HFF-Myc (cell line): ENCODE data around the gene TJAP1.

ENCODE experiments used
- DNase-seq: peaks from one replicate; pipeline ENCODE4 v3.0.0-alpha.2; 2011; ENCODE audit warnings: low read depth; ENCODE audit errors: extremely low read depth
- H3K4me3 ChIP-seq: replicated peaks from 2 replicates; pipeline ENCODE4 v1.5.1; 2011; ENCODE audit warnings: low read depth, mild to moderate bottlenecking, control low read depth, low read length
- TF ChIP-seq, protein P1 (sequence below): IDR thresholded peaks from 2 replicates; pipeline ENCODE4 v1.5.1; 2012; ENCODE audit warnings: mild to moderate bottlenecking, low read depth, low read length, control low read depth; ENCODE audit errors: missing control alignments

The TJAP1 gene

DNA sequence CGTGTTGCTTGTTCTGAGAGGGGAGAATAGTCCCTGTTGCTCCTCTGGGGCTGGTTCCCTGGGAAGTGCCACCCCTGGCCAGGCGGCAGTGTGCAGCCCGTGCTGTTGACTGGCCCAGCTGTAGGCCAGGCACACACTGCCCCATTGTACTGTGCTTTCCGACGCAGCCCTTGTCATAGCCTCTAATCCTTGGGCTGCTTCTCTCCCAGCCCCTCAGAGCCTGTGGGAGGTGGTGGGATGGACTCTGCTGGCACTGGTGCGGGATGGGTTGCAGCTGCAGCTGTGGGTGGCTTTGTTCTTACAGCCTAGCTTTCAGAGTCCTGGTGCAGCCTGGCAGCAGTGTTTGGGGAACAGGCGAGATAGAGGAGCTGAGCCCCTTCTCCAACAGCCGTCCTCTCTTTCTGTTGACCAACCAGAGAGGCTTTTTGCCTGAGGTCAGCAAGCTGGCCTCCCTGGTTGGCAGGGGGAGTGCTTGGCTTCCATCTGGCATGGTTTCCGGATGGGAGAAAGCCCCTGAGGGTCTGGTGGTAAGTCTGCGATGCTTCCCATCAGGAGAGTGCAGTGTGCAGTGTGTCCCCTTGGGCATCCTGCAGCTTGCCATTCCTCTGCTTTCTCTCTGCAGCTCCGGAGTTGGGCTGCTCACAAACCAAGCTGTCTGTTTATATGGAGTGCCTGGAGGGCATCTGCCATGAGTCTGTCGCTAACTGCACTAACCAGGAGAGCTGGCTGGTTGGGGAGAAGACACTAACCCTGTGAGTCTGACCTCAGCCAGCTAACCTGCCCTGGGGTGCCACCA is 12.1 kb downstream of the TJAP1 start:
- TF ChIP-seq, protein P1, sequence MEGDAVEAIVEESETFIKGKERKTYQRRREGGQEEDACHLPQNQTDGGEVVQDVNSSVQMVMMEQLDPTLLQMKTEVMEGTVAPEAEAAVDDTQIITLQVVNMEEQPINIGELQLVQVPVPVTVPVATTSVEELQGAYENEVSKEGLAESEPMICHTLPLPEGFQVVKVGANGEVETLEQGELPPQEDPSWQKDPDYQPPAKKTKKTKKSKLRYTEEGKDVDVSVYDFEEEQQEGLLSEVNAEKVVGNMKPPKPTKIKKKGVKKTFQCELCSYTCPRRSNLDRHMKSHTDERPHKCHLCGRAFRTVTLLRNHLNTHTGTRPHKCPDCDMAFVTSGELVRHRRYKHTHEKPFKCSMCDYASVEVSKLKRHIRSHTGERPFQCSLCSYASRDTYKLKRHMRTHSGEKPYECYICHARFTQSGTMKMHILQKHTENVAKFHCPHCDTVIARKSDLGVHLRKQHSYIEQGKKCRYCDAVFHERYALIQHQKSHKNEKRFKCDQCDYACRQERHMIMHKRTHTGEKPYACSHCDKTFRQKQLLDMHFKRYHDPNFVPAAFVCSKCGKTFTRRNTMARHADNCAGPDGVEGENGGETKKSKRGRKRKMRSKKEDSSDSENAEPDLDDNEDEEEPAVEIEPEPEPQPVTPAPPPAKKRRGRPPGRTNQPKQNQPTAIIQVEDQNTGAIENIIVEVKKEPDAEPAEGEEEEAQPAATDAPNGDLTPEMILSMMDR: no peak
- no peak for DNase-seq
- no peak overlapping the region for H3K4me3 ChIP-seq

DNA sequence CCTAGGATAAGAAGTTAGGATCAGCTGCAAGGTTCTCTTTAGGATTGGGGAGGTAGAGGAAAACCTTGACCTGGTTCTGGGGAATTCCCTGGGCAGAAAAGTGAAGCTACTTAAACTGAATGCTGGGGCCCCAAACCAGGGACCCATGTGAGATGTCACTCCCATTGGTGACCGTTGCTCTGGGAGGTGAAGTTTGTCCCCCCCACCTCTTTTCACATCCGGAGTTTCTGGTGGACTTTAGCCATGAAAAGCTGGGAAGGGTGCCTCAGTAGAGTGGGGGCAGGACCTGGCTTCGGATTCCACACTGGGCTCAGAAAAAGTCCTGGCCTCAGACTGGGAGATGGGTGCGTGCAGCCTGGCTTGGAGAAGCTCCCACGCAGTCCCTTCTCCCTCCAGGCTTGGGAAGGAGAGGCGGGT is 13.2 kb downstream of the TJAP1 start:
- DNase-seq: no peak
- TF ChIP-seq, protein P1: no peak
- no peak overlapping the region for H3K4me3 ChIP-seq

DNA sequence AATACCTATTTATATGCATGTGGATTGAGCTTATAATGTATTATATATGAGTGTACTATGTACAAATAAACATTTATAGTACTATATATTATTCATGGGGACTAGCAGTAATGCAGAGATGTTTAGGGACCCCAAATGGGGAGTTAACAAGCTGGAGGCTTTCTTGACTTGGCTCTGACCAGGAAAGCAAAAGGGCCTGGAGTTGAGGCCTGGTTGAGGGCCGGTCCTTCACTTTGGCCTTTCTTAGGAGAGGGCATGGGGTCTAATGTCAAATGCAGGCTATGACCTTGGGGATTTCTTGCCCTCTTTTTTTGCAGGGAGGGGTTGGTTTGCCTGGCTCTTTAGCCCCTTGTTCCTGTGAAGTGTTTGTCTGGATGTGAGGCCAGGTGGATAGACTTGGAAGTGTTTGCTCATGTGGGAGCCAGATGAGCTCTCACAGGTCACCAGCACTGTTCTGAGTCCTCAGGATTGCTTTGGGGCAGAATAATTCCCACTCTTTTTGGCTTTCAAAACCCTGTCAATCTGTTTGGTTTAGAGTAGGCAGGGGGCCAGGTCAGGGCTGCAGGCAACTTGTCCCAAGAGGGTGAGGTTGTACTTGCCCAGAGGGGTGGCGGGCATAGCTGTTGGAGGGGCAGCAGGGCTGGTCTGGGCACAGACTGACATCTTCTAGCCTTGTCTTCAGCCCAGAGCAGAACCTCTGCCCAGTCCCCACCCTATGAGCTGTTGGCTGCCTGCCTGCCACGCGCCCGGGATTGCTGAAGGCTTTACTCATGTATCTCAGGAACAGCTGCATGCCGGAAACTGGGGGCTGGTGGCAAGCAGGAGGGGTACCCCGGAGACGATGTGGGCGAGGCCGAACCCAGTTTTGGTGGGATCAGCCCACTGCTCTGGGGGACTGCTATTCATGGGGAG is 14.6 kb downstream of the TJAP1 start:
- TF ChIP-seq, protein P1: no peak
- H3K4me3 ChIP-seq: no peak overlapping the region
- DNase-seq: no peak

DNA sequence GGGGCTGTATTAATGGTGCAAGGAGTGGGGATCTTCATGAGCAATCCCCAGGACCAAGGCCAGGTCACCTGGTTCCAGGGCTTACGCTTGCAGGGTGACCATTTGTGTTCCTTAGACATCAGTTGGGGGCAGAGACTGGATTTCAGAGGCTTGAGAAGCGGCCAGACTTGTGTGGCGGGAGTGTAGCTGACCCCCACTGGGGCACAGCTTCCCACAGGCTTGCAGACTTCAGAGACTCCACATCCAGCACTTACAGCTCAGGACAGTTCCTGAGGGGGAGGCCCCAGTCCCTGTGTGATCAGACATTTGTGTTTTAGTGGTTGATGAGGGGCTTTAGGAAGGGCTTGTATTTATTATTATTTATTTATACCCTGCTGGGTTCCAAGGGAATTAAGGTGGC is 15.3 kb downstream of the TJAP1 start:
- TF ChIP-seq, protein P1: no peak
- no peak for DNase-seq
- no peak overlapping the region for H3K4me3 ChIP-seq

DNA sequence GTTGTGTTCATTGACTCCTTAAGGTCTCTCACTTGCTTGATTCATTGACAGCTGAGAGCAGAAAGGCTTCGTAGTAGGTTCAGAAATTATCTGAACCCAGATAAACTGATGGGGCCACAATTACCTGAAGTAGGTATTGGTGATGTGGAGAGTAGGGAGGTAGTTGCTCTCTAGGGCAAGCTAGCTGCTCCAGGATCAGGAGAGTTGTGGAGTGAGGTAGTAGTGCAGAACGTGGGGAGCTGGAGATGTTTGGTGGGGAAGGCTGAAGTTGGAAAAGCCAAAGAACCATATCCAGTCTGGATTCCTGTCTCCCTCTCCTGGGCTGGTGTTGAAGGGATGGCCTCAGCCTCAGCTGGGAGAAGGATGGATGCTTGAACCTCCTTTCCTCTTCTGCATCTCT is 15.9 kb downstream of the TJAP1 start:
- no peak overlapping the region for H3K4me3 ChIP-seq
- no peak for DNase-seq
- TF ChIP-seq, protein P1: no peak

DNA sequence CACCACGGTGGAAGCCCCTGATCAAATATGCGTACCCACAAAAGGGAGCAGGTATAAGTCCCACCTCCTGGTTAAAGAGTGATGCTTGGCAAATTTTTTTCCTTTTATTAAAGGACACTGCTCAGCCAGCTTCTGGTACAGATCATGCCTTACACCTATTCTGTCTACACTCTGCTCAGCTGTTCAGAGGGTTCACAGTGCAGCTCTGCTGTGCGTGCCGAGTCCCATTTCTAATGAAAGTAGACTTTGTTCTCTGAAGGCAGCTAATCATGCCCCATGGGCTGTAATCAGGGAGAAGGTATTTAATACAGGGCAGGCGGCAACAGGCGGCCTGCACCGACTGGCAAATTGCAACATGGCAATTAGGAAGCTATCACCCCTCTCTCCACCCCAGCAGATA is 16.5 kb downstream of the TJAP1 start:
- no peak for DNase-seq
- TF ChIP-seq, protein P1: no peak
- H3K4me3 ChIP-seq: no peak overlapping the region
